Bronchial epithelial cell (primary cell): ENCODE data around the gene SEMA3B. TPM values are rescaled to one million over a fixed set of nuclear protein-coding genes. Genes with fewer than 3 reads are reported as not detected.

Experiments
- DNase-seq: peaks from one replicate; pipeline ENCODE4 v3.0.0-alpha.2; 2010; ENCODE audit warnings: low read depth
- FAIRE-seq: peaks from 2 replicates; lab custom pipeline; 2011; peaks lifted over from hg19 to GRCh38; lab: Jason Lieb, UNC
- H3K27me3 ChIP-seq: 2 replicates; pipeline ENCODE4 v1.5.1; 2011; ENCODE audit warnings: low read length; ENCODE audit not compliant: control insufficient read depth, insufficient read depth
- H3K36me3 ChIP-seq: 2 replicates; pipeline ENCODE4 v1.5.1; 2011; ENCODE audit warnings: low read length; ENCODE audit not compliant: control insufficient read depth, insufficient read depth
- H3K4me3 ChIP-seq: 2 replicates; pipeline ENCODE4 v1.5.1; 2011; ENCODE audit warnings: mild to moderate bottlenecking, low read depth, low read length, control low read depth
- total RNA-seq: library from RNA; depleted of rRNA; stranded (reverse); fragments of >200 nt; gene quantifications from 2 replicates; pipeline ENCODE4 v1.2.1, GENCODE V29; 2014
- TF ChIP-seq, protein P1 (sequence below): IDR thresholded peaks from 2 replicates; pipeline ENCODE4 v1.5.1; 2011; ENCODE audit warnings: mild to moderate bottlenecking, moderate library complexity, low read length, control low read depth, inconsistent platforms; ENCODE audit not compliant: insufficient read depth, severe bottlenecking

SEMA3B gene
- total RNA-seq, 1 donor from 2014 or later: 7.1 TPM

DNA sequence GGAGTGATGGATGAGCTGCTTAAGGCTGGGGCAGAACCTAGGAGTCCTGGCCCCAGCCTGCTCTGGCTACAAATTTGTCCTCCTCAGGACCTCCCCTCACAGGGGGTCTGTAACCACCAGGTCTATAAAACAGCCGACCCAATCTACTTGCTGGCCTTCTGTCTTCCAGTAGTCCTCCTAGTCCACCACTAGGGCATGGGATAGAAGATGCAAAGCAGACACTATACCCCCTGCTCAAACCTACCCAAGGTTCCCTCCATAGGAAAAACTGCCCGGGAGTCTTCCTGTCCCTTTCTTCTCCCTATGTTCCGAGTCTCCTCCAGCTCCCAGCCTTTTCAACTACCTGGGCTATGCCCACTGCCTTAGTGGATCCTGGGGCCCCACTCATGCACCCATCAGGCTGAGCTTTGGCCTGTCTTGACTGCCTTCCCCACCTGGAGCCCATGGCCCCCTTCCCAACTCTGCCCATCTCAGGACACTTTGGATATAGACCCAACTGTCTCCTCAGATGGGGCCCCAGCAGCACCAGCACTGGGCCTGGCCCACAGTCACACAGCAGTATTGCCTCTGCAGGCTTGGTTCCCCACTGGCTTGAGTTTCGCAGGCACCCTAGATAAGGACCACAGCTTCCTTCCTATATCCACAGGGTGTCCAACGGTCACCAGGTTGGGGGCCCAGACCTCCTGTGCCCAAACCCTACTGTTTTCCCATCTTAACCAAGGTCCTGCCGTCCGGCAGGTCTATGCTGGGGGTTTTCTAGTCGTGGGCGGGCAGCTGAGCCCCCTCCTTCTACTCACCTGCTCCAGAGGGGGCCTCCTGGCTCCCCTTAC, 29.2 kb downstream of the SEMA3B start:
- Histone ChIP-seq H3K4me3 (peak overlapping the region; percentile 76), H3K36me3 (peaks cover 1% of the 10 kb centered on the region), H3K27me3 (no peaks in the 10 kb centered on the region)
- TF ChIP-seq, protein P1, sequence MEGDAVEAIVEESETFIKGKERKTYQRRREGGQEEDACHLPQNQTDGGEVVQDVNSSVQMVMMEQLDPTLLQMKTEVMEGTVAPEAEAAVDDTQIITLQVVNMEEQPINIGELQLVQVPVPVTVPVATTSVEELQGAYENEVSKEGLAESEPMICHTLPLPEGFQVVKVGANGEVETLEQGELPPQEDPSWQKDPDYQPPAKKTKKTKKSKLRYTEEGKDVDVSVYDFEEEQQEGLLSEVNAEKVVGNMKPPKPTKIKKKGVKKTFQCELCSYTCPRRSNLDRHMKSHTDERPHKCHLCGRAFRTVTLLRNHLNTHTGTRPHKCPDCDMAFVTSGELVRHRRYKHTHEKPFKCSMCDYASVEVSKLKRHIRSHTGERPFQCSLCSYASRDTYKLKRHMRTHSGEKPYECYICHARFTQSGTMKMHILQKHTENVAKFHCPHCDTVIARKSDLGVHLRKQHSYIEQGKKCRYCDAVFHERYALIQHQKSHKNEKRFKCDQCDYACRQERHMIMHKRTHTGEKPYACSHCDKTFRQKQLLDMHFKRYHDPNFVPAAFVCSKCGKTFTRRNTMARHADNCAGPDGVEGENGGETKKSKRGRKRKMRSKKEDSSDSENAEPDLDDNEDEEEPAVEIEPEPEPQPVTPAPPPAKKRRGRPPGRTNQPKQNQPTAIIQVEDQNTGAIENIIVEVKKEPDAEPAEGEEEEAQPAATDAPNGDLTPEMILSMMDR: peak; percentile 29
- no peak for DNase-seq
- FAIRE-seq: no peak

DNA sequence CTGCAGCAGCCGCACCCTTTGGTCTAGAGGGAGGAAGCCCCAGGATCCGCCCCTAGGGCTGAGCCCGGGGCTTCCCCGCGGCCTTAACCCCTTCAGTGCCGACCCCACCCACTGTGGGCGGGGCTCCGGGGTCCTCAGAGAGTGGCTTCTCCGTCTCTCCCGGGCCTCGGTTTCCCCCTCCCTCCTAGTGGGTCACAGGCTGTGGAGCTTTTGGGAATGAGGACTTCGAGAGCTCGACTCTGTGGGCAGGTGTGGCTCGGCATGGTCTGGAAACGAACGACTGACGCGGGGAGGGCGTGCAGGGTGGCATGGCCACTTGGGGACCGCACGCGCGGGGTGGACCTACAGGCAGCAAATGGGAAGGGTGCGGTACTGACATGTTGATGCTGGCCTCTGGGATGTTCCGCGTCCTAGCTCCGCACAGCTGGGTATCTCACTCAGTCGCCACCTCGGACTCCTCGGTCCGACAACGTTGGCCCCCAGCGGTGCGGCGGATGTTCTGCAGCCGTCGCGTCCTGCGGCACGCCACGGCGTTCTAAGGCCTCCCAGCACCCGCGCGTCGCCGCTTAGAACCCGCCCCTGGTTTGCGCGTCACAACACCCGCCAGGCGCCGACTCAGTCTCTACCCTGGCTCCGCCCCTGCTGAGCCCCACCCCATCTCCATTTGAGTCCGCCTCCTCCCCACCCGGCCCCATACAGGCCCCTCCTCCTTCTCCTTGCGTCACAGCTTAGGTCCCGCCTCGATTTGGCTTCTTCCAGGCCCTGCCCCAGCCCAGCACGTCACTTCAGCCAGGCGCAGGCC, 30.1 kb downstream of the SEMA3B start, which contains the start of the genes HYAL3 and NAA80:
HYAL3 (minus strand) TSS at position 570 of the 802 bp plus-strand sequence. CDS start 3,803 bp downstream, outside the sequence.
NAA80 (minus strand) TSS at position 570 of the 802 bp plus-strand sequence. CDS start 1,942 bp downstream, outside the sequence.
- Histone ChIP-seq H3K27me3 (no peaks in the 10 kb centered on the region), H3K4me3 (peak within 1 kb of the TSS; percentile 76), H3K36me3 (peaks cover 1% of the 10 kb centered on the region)
- DNase-seq (peak; percentile 98), FAIRE-seq (no peak)
- TF ChIP-seq, protein P1: peak; percentile 45

DNA sequence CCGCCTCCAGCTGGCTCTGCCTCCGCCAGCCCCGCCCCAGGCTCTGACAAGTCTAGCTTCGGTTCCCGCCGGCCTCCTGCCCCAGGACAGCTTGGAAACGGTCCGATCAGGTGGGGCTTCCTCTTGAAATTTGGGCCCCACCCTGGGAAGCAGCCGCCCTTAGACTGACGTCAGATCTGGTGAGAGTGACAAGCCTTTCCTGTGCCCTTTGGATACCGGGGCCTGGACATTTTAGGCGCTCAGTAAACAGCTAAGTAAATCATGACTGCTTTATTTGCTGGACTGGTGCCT, 30.6 kb downstream of the SEMA3B start:
- no peaks in the 10 kb centered on the region for H3K27me3 ChIP-seq
- peaks cover 1% of the 10 kb centered on the region for H3K36me3 ChIP-seq
- FAIRE-seq (peak; percentile 58), DNase-seq (no peak)
- TF ChIP-seq, protein P1: no peak
- H3K4me3 ChIP-seq: peak overlapping the region; percentile 7

DNA sequence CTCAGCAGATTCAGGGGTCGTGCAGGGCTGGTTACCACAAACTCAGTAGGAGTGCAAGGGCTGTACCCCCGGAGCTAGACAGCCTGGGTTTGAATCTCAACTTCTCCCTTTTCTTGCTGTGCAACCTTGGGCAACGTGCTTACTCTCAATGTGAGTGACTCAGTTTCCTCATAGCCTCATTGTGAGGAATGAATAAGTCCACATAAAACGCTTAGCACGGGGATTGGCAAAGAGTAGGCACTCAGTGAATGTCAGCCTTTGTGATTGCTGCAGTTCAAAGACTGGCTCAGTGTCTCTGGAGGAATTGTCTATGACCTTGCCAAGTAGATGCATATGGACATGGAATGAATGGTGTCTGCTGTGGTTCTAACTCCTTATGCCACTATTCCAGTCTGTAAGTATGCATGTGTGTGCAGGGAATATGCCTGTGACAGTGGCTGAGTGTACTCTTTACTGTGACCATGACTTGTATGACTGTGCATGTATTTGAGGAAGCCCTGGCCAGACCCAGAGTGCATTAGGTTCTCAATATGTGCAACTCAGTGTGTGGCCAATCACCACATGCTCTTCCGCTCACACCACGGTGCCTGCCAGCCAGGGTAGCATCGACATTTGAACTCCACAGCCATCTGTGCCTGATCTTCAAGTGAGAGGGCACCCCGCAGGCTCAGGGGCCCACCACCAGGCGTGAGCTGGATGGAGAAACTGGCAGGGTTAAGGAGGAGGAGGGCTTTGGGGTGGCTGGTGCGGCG, 31.2 kb downstream of the SEMA3B start:
- TF ChIP-seq, protein P1: no peak
- Histone ChIP-seq H3K27me3 (no peaks in the 10 kb centered on the region), H3K36me3 (peaks cover 1% of the 10 kb centered on the region), H3K4me3 (peak overlapping the region; percentile 7)
- peak; percentile 95 for DNase-seq
- FAIRE-seq: peak; percentile 93

DNA sequence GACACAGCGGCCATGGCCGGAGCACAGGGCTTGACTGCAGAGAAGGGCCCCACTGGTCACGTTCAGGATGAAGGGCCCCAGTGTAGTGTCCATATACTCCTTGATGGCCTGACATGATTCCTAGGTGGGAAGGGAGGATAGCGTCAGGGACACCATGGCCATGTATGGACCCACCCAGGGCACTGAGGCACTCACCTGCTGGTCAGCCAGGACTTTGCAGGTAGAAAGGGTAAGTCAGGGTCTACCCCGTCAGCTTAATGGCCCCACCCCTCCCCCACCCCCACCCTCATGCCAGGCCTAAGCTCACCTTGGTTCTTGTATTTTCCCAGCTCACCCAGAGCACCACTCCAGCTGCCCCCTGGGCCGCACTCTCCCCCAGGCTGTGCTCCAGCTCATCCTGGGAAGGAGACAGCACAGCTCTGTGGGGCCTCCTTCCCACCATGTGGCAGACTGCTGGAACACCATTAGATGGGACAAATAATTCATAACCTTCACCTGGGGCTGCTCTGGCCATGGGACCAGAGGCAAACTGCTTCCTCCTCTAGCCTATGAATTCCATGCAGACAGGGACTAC, 31.8 kb downstream of the SEMA3B start:
- Histone ChIP-seq H3K36me3 (peaks cover 1% of the 10 kb centered on the region), H3K27me3 (no peaks in the 10 kb centered on the region), H3K4me3 (no peak overlapping the region)
- FAIRE-seq: no peak
- DNase-seq: no peak
- TF ChIP-seq, protein P1: no peak
